DLD1 (cell line): Measurements from ENCODE around the gene BID.

Experiments
- in situ Hi-C: cut with HindIII; loops from 2 replicates; pipeline ENCODE4 v1.10.0; 2017; ENCODE audit warnings: low sequenced_read_pairs

The BID gene

GRCh38 chr22:17803609-17804270 is 29.5 kb upstream of the BID start:
- in situ Hi-C loops: no loop called here

- in situ Hi-C loops: no loop called here
Measured at GRCh38 chr22:17802822-17803221, 28.6 kb upstream of the BID start.

GRCh38 chr22:17802411-17802810 is 28.1 kb upstream of the BID start:
- in situ Hi-C loops: no loop called here

- in situ Hi-C loops: no loop called here
Measured at GRCh38 chr22:17797721-17798559, 23.7 kb upstream of the BID start.

DNA sequence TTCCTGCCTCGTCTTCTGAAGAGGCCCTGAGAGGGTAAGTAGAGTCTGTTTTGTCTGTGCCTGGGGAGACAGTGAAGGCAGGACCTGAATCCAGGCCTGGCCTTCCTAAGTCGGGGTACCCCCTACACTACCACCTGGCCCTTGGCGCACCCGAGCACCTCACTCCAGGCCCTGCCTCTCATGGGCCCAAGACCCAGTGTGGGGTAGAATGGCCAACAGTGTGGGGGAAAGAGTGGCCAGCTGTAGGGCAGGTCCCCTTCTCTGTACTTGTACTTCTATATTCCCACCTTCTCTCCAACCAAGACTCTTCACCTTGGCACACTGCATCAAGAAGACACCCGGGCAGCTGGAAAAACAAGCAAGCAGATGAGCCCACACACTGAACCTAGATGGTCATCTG is 22.4 kb upstream of the BID start:
- in situ Hi-C loops: no loop called here

DNA sequence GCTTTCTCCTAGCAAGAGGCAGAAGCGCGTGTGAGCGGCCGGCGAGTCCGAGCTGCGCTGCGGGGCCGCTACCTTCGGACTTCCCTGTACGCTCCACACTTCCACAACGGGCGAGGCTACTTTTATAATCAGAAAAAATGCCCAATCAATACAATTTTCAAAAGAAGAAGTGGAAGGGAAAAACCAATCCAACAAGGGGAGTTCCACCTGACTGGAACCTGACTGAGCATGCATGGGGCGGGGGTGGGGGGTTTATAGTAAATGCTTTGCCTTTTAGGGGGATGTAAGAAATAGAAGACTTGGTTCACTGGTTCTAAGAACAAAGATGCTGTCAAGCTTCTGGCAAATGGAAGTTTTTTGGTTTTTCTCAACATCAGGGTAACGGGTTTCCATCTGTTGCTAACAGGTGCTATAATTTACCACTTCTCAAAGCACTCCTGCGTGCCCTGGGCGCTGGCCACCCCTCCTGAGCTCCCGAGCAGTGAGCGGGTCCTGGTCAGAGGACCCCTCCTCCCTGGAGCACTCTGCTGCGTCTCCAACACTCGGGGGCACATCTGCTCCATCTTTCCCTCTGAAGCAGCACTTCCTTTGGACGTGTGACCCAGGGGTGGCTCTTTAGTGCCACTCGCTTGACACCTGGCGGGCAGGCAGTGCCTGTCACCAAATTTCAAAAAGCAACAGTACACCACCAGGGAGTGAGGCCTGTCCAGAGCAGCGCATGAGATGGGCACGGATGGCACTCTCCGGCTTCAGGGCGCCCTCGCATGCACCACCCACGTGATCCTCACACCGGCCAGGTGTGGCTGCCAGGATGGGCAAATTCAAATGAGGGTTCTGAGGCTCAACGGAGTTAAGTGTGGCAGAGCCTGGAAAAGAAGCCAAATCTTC is 21.6 kb upstream of the BID start:
- in situ Hi-C loops: no loop called here

DNA sequence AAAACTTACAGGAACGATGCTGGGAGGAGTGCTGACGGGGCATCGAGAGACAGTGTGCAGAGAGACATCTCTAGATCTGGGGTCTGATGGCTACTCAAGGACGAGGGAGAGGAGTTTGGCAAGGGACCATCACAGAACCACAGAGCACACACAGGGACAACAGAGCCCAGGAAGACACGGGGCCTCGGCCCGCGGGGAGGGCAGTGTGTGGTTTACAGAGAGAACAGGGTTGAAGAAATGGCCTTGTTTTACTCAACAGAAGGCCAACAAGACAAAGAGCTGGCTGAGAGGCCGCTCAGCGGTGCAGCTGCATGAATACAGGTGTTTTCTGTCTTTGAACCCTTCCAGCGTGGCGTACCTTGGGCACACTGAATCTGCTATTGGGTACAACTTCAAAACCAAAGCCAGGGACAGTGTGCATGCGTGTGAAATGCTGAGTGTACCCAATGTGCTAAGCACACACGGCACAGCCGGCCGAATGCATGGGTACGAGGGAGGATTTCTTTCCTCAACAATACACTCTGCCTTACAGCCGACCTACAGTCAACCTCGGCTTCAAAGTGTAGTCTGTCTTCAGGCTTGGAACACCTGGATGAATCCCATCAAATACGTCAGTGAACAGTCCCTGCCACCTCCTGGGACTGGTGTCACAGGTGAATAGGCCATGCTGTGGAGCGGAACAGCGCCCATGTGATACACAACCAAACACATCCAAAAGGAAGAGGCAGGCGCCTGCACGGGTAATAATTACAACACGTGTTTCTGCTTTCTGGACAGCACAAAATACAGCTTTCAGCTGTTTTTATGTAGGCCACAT is 20.7 kb upstream of the BID start:
- in situ Hi-C loops: no loop called here

DNA sequence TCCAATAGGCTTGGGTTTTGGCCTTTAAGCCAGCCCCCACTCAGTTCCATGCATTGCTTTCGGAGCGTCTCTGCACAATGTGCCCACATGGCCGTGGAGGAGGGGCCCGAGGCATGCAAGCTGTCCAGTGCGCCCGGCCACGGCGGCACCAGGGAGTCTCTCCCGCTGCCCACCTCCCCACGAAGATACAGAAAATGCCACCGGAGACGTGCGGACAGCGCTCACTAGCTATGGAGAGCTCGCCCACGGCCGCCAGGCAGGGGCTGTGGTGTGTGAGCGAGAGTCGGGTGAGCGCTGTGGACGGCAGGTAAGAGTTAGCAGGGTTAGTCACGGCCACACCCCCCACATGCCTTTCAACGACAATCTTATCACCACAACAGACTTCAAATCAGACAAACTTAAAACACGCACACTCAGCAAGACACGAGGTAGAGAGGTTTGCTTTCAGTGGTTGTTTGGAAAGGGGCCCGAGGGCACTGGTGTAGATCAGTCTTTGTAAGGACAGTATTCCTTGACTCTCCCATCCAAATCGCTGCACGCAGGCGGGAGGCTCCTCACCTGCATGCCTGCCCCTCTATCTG is 18.7 kb upstream of the BID start:
- in situ Hi-C loops: no loop called here

GRCh38 chr22:17792299-17792698 is 18.0 kb upstream of the BID start:
- in situ Hi-C loops: no loop called here

GRCh38 chr22:17791196-17791595 is 16.9 kb upstream of the BID start:
- in situ Hi-C loops: no loop called here

DNA sequence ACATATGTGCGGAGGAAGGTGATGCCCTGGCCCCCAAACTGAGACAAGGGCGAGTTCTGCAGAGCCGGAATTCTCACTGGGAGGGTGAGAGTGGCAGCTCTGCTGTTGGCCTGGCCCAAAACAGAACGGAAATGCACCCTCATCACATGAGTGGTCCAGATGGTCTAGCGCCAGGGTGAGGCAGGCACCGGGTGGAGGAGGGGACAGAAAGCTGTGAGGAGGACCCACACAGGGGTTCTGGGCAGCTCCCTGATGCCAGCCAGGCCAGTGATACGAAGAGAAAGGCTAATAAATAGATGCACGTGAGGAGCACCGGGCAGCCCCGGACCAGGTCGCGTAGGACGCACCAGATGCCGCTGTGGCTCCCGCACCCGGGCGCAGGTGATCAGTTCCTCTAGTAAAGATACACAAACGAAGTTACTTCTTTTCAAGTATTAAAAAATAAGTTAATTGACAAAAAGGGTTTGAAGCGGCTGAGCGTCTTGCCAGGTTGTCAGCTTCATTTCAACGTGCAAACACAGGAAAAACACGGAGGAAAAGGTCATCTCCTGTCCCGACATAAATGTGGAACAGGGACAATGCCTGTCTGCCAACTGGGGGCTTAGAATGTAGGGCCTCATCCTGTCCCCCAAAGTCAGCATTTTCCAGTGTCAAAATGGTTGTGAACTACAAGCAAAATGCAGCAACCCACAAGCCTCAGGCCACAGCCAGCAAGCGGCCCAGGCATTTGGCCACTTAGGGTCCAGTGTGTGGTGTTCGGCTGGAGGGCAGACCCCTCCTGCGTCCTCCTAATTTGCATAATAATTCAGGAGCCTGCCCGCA is 15.3 kb upstream of the BID start:
- in situ Hi-C loops: no loop called here

- in situ Hi-C loops: no loop called here
Measured at GRCh38 chr22:17788528-17789378, 14.5 kb upstream of the BID start.

- in situ Hi-C loops: no loop called here
Measured at GRCh38 chr22:17787716-17788330, 13.6 kb upstream of the BID start.

- in situ Hi-C loops: no loop called here
Measured at GRCh38 chr22:17787241-17787640, 13.0 kb upstream of the BID start.

DNA sequence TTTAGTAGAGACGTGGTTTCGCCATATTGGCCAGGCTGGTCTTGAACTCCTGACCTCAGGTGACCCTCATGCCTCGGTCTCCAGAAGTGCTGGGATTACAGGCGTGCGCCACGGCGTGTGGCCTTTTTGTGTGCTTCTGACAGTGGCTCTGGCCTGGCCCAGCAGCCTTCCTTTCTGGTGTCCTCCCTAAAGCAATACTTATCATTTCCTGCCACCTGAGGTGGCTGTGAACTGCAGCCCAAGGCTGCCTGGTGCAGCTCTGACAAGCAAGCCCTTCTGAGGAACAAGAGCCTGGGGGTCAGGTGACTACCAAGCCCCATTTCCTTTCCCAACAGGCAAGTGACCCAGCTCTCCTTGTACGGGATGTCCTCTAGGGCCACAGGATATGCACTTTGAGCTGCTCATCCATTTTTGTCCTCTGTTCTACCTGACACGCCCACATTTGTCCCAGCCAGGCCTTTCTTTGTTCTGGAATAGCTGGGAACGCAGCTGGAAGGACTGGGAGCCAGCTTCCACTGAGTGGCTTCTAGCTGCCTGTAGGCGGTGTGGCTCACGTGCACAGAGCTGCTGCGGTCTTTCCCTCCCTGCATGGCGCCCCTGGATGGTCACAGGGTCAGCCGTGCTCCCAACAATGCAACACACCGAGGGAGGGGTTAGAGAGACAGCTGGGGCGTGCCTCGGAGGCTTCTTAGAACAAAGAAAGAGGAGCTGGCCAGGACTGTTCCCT is 12.3 kb upstream of the BID start:
- in situ Hi-C loops: no loop called here

DNA sequence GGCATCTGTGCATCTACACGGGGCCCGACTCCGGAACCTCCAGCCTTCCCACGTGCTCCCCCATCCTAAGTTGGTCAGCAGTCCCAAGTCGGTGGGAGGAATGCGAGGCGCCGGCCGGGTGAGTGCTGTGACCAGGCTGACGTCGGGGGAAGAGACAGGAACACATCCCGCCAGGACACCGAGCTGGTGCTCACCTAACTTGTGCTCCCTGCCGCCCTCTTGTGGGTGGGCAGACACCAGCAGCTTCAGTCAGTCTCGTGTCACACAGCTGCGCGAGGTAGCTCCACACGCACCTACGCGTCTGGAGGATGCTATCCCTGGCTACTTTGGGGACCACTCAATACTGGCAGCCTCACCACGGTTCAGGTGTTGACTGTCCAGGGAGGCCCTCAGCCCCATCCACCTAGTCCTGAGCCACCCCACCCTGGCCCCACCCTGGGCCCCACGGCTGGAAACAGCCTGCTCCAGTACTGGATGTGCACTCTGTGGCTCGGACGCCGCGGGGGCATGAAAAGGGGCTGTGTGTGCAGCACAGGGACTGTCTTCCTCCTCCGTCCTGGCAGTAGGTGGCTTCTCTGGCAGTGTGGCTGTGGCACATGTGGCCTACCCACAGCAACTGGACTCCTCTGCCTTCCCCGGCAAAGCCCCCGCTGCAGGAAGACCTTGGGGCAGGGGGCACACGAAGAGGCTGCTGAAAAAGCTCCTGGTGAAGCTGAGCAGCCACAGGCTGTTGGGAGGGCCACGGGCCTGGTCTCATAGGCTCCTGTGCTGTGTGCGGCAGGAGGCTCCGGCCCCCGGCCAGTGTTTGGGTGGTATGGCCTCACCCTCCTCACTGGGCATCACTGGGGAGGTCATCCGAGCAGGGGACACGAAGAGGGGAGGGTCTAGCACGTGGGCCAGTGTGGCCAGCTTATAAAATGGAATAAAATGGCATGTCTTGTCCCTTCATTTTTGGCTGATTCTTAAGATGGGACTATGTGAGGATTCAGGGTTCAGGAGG is 11.2 kb upstream of the BID start:
- in situ Hi-C loops: no loop called here
